ENCODE data around the gene AOC3. TPM values are rescaled to one million over a fixed set of nuclear protein-coding genes. Genes with fewer than 3 reads are reported as not detected.
"Not testable (repeated sequence)": the region's sequence is repeated elsewhere in the genome, so short reads cannot be mapped to it uniquely, and the experiment has no call there.

The AOC3 gene
- total and polyA plus RNA-seq, 7 experiments from 2014 or later: 0.98 to 2.0 (median 1.1) TPM; not detected in 2

DNA sequence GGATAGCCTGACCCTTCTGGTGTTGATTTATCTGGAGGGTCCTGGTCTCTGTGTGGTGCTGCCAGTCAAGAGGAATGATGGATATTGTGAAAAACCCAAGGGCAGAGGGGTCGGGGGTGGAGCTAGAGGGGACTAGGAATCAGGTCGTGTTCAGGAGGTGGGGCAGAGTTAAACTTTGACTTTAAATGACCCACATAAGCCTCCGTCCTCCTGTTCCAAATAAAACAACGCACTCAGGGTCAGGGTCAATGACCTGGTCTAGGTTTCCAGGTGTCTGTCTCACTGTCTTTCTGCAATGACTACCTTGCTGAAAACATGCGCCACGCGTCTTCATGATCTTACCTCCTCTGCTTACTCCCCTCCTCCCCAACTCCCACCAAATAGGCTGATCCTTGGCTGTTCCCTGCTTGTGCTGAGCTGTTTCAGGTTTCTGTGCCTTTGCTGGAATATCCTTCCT is 14.7 kb downstream of the AOC3 start:
- CTCF ChIA-PET: no interaction called here

DNA sequence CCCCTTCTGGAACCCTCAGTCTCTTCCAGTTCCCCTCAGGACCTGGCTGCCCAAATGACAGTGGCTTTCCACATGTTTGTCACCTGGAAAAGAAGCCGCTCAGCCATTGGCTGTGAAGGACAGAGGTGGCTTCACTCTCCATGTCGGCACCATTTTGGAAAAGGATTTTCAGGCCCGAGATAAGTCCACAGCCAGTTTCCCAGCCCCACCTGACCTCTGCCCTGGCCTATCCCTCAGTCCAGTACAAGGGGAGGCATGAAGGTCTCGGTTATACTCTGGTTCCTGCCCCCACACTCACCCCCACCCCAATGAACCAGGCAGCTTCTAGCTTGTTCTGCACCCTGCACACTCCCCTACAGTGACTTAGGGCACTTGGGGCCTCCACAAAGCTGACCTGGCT is 15.2 kb downstream of the AOC3 start:
- intact Hi-C loops (cut with micrococcal nuclease): no loop called here
- Histone ChIP-seq H3K9me3 (ENCODE audit: control insufficient read depth in 2 of 3, low read length in 3 of 3) (no peaks in the 10 kb centered on the region), H3K4me3 (ENCODE audit: low read length) (no peak overlapping the region), H3K27ac (ENCODE audit: low read depth, low read length) (no peak overlapping the region), H3K27me3 (ENCODE audit: control insufficient read depth in 2 of 2, insufficient read depth in 2 of 2, low read length in 2 of 2) (no peaks in the 10 kb centered on the region), H3K36me3 (ENCODE audit: control insufficient read depth in 2 of 3, insufficient read depth in 3 of 3, low read length in 3 of 3) (no peaks in the 10 kb centered on the region), H3K4me1 (ENCODE audit: control insufficient read depth in 2 of 2, insufficient read depth in 2 of 2, low read length in 2 of 2) (no peaks in the 10 kb centered on the region)
- H3K36me3 Mint-ChIP-seq: no peaks in the 10 kb centered on the region
- POLR2A ChIA-PET: no interaction called here
- CTCF ChIA-PET: no interaction called here
- peaks cover 0 to 2% (median 0%) of the 10 kb centered on the region in 7 donors for H3K4me1 Mint-ChIP-seq
- no peak for ATAC-seq
- H3K4me3 Mint-ChIP-seq: no peak overlapping the region
- no peak for DNase-seq
- no peak overlapping the region for H3K27ac Mint-ChIP-seq
- peaks cover 0 to 6% (median 0%) of the 10 kb centered on the region in 11 donors for H3K9me3 Mint-ChIP-seq
- peaks cover 4 to 15% (median 13%) of the 10 kb centered on the region in 5 donors for H3K27me3 Mint-ChIP-seq

More for the DNA sequence above, 14.7 kb downstream of the AOC3 start:
- POLR2A ChIA-PET: no interaction called here
- peaks cover 0 to 3% (median 0%) of the 10 kb centered on the region in 11 donors for H3K9me3 Mint-ChIP-seq
- peaks cover 4 to 15% (median 13%) of the 10 kb centered on the region in 5 donors for H3K27me3 Mint-ChIP-seq
- no peak overlapping the region for H3K4me3 ChIP-seq (ENCODE audit: low read length)
- ATAC-seq (no peak), DNase-seq (no peak)
- intact Hi-C loops (cut with micrococcal nuclease): no loop called here
- no peak overlapping the region for H3K27ac ChIP-seq (ENCODE audit: low read depth, low read length)
- no peak overlapping the region for H3K27ac Mint-ChIP-seq
- no peaks in the 10 kb centered on the region for H3K27me3 ChIP-seq (ENCODE audit: control insufficient read depth in 2 of 2, insufficient read depth in 2 of 2, low read length in 2 of 2)
- peaks cover 0 to 2% (median 0%) of the 10 kb centered on the region in 7 donors for H3K4me1 Mint-ChIP-seq
- peak overlapping the region in 1 of 10 donors; percentile 29 for H3K4me3 Mint-ChIP-seq
- H3K4me1 ChIP-seq (ENCODE audit: control insufficient read depth in 2 of 2, insufficient read depth in 2 of 2, low read length in 2 of 2): no peaks in the 10 kb centered on the region
- no peaks in the 10 kb centered on the region for H3K36me3 ChIP-seq (ENCODE audit: control insufficient read depth in 2 of 3, insufficient read depth in 3 of 3, low read length in 3 of 3)
- no peaks in the 10 kb centered on the region for H3K36me3 Mint-ChIP-seq
- H3K9me3 ChIP-seq (ENCODE audit: control insufficient read depth in 2 of 3, low read length in 3 of 3): no peaks in the 10 kb centered on the region

DNA sequence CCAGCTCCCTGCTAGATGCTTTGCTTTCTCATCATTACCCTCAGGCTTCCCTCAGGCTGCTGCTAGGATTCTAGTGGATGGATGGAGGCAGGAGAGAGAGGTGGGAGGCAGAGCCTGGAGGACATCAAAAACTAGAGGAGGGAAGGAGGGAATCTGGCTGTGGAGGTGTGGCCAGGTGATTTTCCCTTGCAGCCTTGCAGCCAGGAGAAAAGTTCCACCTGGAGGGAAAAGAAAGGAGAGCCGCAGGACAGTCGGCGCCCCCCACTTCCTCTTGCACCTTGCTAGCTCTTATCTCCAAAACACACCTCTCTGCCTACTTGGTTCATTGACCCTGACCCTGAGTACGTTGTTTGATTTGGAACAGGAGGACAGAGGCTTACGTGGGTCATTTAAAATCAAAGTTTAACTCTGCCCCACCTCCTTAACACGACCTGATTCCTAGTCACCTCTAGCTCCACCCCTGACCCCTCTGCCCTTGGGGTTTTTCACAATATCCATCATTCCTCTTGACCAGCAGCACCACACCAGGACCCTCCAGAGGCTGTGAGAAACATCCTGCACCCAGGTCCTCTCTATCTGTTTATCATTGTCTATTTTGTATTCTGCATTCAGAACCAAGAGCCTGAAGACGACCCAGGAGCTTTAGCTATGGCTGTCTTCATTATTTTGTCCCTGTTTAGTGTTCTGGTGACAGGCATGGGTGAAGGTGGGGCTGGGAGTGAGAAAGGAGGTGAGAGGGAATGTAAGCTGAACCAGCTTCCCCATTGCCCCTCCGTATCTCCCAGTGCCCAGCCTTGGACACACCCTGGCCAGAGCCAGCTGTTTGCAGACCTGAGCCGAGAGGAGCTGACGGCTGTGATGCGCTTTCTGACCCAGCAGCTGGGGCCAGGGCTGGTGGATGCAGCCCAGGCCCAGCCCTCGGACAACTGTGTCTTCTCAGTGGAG is 15.9 kb downstream of the AOC3 start:
- CTCF ChIA-PET: no interaction called here

DNA sequence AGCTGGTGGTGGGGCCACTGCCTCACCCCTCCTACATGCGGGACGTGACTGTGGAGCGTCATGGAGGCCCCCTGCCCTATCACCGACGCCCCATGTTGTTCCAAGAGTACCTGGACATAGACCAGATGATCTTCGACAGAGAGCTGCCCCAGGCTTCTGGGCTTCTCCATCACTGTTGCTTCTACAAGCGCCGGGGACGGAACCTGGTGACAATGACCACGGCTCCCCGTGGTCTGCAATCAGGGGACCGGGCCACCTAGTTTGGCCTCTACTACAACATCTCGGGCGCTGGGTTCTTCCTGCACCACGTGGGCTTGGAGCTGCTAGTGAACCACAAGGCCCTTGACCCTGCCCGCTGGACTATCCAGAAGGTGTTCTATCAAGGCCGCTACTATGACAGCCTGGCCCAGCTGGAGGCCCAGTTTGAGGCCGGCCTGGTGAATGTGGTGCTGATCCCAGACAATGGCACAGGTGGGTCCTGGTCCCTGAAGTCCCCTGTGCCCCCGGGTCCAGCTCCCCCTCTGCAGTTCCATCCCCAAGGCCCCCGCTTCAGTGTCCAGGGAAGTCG is 16.8 kb downstream of the AOC3 start:
- ATAC-seq; DNase-seq; H3K27ac Mint-ChIP-seq; H3K27me3 ChIP-seq (ENCODE audit: control insufficient read depth in 2 of 2, insufficient read depth in 2 of 2, low read length in 2 of 2); H3K4me1 Mint-ChIP-seq; intact Hi-C loops (cut with micrococcal nuclease); H3K36me3 ChIP-seq (ENCODE audit: control insufficient read depth in 2 of 3, insufficient read depth in 3 of 3, low read length in 3 of 3); H3K4me1 ChIP-seq (ENCODE audit: control insufficient read depth in 2 of 2, insufficient read depth in 2 of 2, low read length in 2 of 2); H3K9me3 Mint-ChIP-seq; H3K4me3 Mint-ChIP-seq; H3K9me3 ChIP-seq (ENCODE audit: control insufficient read depth in 2 of 3, low read length in 3 of 3); POLR2A ChIA-PET; H3K36me3 Mint-ChIP-seq; H3K27ac ChIP-seq (ENCODE audit: low read depth, low read length); H3K4me3 ChIP-seq (ENCODE audit: low read length): not testable (repeated sequence)
- peaks cover 9 to 21% (median 18%) of the 10 kb centered on the region in 5 donors for H3K27me3 Mint-ChIP-seq
- CTCF ChIA-PET: interaction anchor here (0.6 kb wide), 1 partner anchor 190 kb away, joined by 3 read pairs; no protein-coding TSS in a partner anchor

More for the DNA sequence above, 15.9 kb downstream of the AOC3 start:
- DNase-seq (no peak), ATAC-seq (no peak)
- Mint-ChIP-seq H3K4me1 (peaks cover 0 to 2% (median 0%) of the 10 kb centered on the region in 7 donors), H3K27me3 (peaks cover 9 to 20% (median 18%) of the 10 kb centered on the region in 5 donors), H3K4me3 (no peak overlapping the region), H3K9me3 (peaks cover 0 to 10% (median 3%) of the 10 kb centered on the region in 11 donors), H3K27ac (no peak overlapping the region), H3K36me3 (no peaks in the 10 kb centered on the region)
- Histone ChIP-seq H3K27ac (ENCODE audit: low read depth, low read length) (no peak overlapping the region), H3K36me3 (ENCODE audit: control insufficient read depth in 2 of 3, insufficient read depth in 3 of 3, low read length in 3 of 3) (no peaks in the 10 kb centered on the region), H3K4me3 (ENCODE audit: low read length) (no peak overlapping the region), H3K27me3 (ENCODE audit: control insufficient read depth in 2 of 2, insufficient read depth in 2 of 2, low read length in 2 of 2) (no peaks in the 10 kb centered on the region), H3K9me3 (ENCODE audit: control insufficient read depth in 2 of 3, low read length in 3 of 3) (no peaks in the 10 kb centered on the region), H3K4me1 (ENCODE audit: control insufficient read depth in 2 of 2, insufficient read depth in 2 of 2, low read length in 2 of 2) (no peaks in the 10 kb centered on the region)
- POLR2A ChIA-PET: no interaction called here
- intact Hi-C loops (cut with micrococcal nuclease): no loop called here

DNA sequence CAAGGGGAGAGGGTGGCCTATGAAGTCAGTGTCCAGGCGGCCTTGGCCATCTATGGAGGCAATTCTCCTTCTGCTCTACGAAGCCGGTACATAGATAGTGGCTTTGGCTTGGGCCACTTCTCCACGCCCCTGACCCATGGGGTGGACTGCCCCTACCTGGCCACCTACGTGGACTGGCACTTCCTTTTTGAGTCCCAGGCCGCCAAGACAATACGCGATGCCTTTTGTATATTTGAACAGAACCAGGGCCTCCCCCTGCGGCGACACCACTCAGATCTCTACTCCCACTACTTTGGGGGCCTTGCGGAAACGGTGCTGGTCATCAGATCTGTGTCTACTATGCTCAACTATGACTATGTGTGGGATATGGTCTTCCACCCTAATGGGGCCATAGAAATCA is 17.3 kb downstream of the AOC3 start:
- H3K9me3 ChIP-seq (ENCODE audit: control insufficient read depth in 2 of 3, low read length in 3 of 3): no peaks in the 10 kb centered on the region
- peaks cover 10 to 21% (median 18%) of the 10 kb centered on the region in 5 donors for H3K27me3 Mint-ChIP-seq
- H3K4me3 Mint-ChIP-seq: no peak overlapping the region
- intact Hi-C loops (cut with micrococcal nuclease): no loop called here
- no peaks in the 10 kb centered on the region for H3K36me3 ChIP-seq (ENCODE audit: control insufficient read depth in 2 of 3, insufficient read depth in 3 of 3, low read length in 3 of 3)
- DNase-seq (no peak), ATAC-seq (no peak)
- H3K27ac ChIP-seq (ENCODE audit: low read depth, low read length): no peak overlapping the region
- no peaks in the 10 kb centered on the region for H3K36me3 Mint-ChIP-seq
- CTCF ChIA-PET: no interaction called here
- H3K27me3 ChIP-seq (ENCODE audit: control insufficient read depth in 2 of 2, insufficient read depth in 2 of 2, low read length in 2 of 2): no peaks in the 10 kb centered on the region
- POLR2A ChIA-PET: no interaction called here
- H3K4me1 ChIP-seq (ENCODE audit: control insufficient read depth in 2 of 2, insufficient read depth in 2 of 2, low read length in 2 of 2): no peaks in the 10 kb centered on the region
- H3K27ac Mint-ChIP-seq: no peak overlapping the region
- H3K4me3 ChIP-seq (ENCODE audit: low read length): no peak overlapping the region
- peaks cover 0 to 10% (median 3%) of the 10 kb centered on the region in 11 donors for H3K9me3 Mint-ChIP-seq
- peaks cover 0 to 2% (median 0%) of the 10 kb centered on the region in 7 donors for H3K4me1 Mint-ChIP-seq

DNA sequence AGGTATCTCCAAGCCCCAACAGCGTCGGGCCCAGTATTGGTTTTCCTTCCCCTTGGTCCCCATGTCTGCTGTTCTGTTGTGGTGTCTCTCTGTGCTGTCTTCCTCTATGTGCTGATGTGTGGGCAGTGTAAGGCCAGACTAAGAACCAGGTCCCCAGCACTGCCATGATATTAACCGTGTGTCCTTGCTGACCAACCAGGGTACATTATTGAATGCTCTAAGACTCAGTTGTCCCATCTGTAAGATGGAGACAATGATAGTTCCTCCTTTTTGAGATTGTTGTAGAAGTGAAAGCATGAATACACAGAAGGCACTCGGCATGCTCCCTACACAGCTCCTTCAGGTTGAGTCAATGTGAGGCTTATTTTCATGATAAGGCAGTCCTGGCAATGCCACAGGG is 20.6 kb downstream of the AOC3 start:
- no peak overlapping the region for H3K4me3 ChIP-seq (ENCODE audit: low read length)
- H3K27ac ChIP-seq (ENCODE audit: low read depth, low read length): no peak overlapping the region
- H3K4me1 ChIP-seq (ENCODE audit: control insufficient read depth in 2 of 2, insufficient read depth in 2 of 2, low read length in 2 of 2): no peaks in the 10 kb centered on the region
- H3K27me3 ChIP-seq (ENCODE audit: control insufficient read depth in 2 of 2, insufficient read depth in 2 of 2, low read length in 2 of 2): no peaks in the 10 kb centered on the region
- DNase-seq: no peak
- ATAC-seq: no peak
- POLR2A ChIA-PET: no interaction called here
- CTCF ChIA-PET: no interaction called here
- intact Hi-C loops (cut with micrococcal nuclease): no loop called here
- Mint-ChIP-seq H3K27ac (no peak overlapping the region), H3K9me3 (peaks cover 0 to 10% (median 3%) of the 10 kb centered on the region in 11 donors), H3K27me3 (peaks cover 0 to 18% (median 11%) of the 10 kb centered on the region in 5 donors), H3K4me3 (no peak overlapping the region), H3K4me1 (no peaks in the 10 kb centered on the region), H3K36me3 (peaks cover 0 to 4% (median 0%) of the 10 kb centered on the region in 5 donors)
- no peaks in the 10 kb centered on the region for H3K9me3 ChIP-seq (ENCODE audit: control insufficient read depth in 2 of 3, low read length in 3 of 3)
- no peaks in the 10 kb centered on the region for H3K36me3 ChIP-seq (ENCODE audit: control insufficient read depth in 2 of 3, insufficient read depth in 3 of 3, low read length in 3 of 3)

Data from naive thymus-derived CD4-positive, alpha-beta T cell (primary cell).